ENCODE data around the gene N4BP2L2. TPM values are rescaled to one million over a fixed set of nuclear protein-coding genes. Genes with fewer than 3 reads are reported as not detected.

Gene N4BP2L2
- total RNA-seq, 1 experiment from 2014 or later = 61.4 TPM

- Histone ChIP-seq H3K14ac (ENCODE audit: insufficient read depth, low read length) (no peak overlapping the region), H3T11ph (ENCODE audit: low read length) (no peak overlapping the region), H2AK5ac (ENCODE audit: insufficient read length, low read length) (no peak overlapping the region), H3K79me2 (ENCODE audit: insufficient read depth, low read length) (peaks cover 5% of the 10 kb centered on the region; the same call in 1 of the 2 replicates), H3K4me2 (ENCODE audit: insufficient read depth, insufficient read length, low read length) (no peak overlapping the region), H4K5ac (ENCODE audit: insufficient read length, low read depth, low read length) (no peak overlapping the region), H2BK5ac (ENCODE audit: insufficient read length, low read length) (no peak overlapping the region), H2BK15ac (ENCODE audit: low read depth, low read length) (no peak overlapping the region), H3K27ac (ENCODE audit: insufficient read length, low read depth, low read length) (no peak overlapping the region), H3K27me3 (ENCODE audit: insufficient read depth, low read length) (no peaks in the 10 kb centered on the region), H4K20me1 (ENCODE audit: control insufficient read depth, insufficient read depth, insufficient read length) (no peaks in the 10 kb centered on the region), H3K18ac (ENCODE audit: insufficient read length, low read depth, low read length) (no peak overlapping the region), H3K4ac (ENCODE audit: low read depth, low read length) (no peak overlapping the region), H3K23ac (ENCODE audit: insufficient read length, low read depth, low read length) (no peak overlapping the region), H4K8ac (replicated peaks; ENCODE audit: insufficient read length, low read depth, low read length) (no peak overlapping the region), H3K9ac (ENCODE audit: extremely low read depth, insufficient read length, low read length) (no peak overlapping the region), H2BK12ac (ENCODE audit: insufficient read length, low read depth, low read length) (no peak overlapping the region), H3K56ac (ENCODE audit: insufficient read length, low read depth, low read length) (no peak overlapping the region), H3K9me3 (ENCODE audit: control insufficient read depth, low read depth, low read length) (no peaks in the 10 kb centered on the region), H4K91ac (ENCODE audit: insufficient read length, low read depth, low read length) (no peak overlapping the region), H3K79me1 (ENCODE audit: insufficient read depth, low read depth, low read length, poor library complexity, severe bottlenecking) (peaks cover 3% of the 10 kb centered on the region), H2AFZ (ENCODE audit: low read length) (no peak overlapping the region), H2BK20ac (ENCODE audit: low read depth, low read length, poor library complexity, severe bottlenecking) (no peak overlapping the region), H2BK120ac (ENCODE audit: low read depth, low read length, poor library complexity, severe bottlenecking) (no peak overlapping the region), H3K23me2 (ENCODE audit: insufficient read length, low read depth, low read length, poor library complexity, severe bottlenecking) (no peaks in the 10 kb centered on the region), H3K4me1 (ENCODE audit: insufficient read depth, low read length) (no peaks in the 10 kb centered on the region; the same call in 1 of the 2 replicates)
- Mint-ChIP-seq H3K36me3 (ENCODE audit: insufficient read depth in 1 of 3, low read depth in 3 of 3) (peaks cover 6 to 26% (median 16%) of the 10 kb centered on the region in 3 experiments; a peak in 6 of 7 replicates), H3K27ac (no peak overlapping the region), H3K4me3 (no peak overlapping the region), H3K27me3 (ENCODE audit: low read depth) (no peaks in the 10 kb centered on the region), H3K4me1 (peaks cover 3 to 18% of the 10 kb centered on the region in 2 experiments; a peak in 2 of 4 replicates), H3K9me3 (no peaks in the 10 kb centered on the region)
- TF ChIP-seq, protein P1, sequence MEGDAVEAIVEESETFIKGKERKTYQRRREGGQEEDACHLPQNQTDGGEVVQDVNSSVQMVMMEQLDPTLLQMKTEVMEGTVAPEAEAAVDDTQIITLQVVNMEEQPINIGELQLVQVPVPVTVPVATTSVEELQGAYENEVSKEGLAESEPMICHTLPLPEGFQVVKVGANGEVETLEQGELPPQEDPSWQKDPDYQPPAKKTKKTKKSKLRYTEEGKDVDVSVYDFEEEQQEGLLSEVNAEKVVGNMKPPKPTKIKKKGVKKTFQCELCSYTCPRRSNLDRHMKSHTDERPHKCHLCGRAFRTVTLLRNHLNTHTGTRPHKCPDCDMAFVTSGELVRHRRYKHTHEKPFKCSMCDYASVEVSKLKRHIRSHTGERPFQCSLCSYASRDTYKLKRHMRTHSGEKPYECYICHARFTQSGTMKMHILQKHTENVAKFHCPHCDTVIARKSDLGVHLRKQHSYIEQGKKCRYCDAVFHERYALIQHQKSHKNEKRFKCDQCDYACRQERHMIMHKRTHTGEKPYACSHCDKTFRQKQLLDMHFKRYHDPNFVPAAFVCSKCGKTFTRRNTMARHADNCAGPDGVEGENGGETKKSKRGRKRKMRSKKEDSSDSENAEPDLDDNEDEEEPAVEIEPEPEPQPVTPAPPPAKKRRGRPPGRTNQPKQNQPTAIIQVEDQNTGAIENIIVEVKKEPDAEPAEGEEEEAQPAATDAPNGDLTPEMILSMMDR (conservative IDR thresholded peaks at IDR 0.05) = no peak
- DNase-seq = no peak
- WGBS (ENCODE audit: extremely low coverage, insufficient read length, low lambda C conversion rate) = no CpG with 5 or more reads among the region's 3 CpGs
Observed at GRCh38 chr13:32527151-32527550, 11.4 kb downstream of the N4BP2L2 start.
